GM19467 (cell line): ENCODE measurements around the gene DIAPH1.

Experiments used
- ATAC-seq: cut with Tn5 transposase; IDR thresholded peaks from one replicate; pipeline ENCODE4 v1.9.1; 2021; ENCODE audit warnings: mild to moderate bottlenecking, moderate library complexity; ENCODE audit not compliant: unreplicated experiment

Gene DIAPH1

GRCh38 chr5:141565826-141566570 is 52.8 kb downstream of the DIAPH1 start:
- ATAC-seq, result no peak

GRCh38 chr5:141564216-141564692 is 54.5 kb downstream of the DIAPH1 start:
- ATAC-seq, result peak; percentile 84

DNA sequence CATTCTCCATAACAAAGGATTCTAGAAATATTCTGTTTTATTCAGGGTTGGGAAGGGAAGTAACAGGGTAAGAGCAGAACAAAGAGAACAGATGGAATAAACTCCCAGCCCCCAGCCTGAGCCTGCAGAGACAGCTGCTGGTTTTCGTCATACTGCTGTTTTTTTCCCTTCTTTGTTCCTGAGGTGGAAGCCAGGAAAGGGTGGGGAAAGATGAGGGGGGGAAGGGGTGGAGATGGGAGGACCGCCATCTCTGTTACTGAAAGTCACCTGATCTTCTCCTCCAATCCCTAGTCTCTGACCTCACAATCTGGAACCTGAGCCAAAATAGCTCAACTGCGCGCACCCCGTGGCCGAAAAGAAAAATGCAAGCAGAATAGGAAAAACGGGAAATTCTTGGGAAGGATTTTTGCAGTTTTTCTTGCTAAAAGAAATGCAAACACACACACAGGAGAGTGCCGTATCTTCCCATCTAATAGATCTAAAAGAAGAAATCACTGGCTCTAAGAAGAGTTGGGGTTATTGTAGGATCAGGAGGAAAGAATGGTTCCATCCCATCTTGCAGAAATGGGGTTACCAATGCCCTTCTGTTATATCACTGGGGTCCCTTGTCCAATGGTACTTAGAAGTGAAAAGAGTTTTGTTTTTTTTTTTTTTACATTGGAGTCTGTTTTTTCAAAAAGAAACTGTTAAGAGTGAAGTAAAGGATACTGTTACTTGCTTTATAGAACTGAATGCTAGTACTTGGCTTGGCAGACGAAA is 57.9 kb downstream of the DIAPH1 start:
- no peak for ATAC-seq

GRCh38 chr5:141560151-141560550 is 58.6 kb downstream of the DIAPH1 start:
- ATAC-seq, result no peak

GRCh38 chr5:141559461-141559860 is 59.3 kb downstream of the DIAPH1 start:
- no peak for ATAC-seq

DNA sequence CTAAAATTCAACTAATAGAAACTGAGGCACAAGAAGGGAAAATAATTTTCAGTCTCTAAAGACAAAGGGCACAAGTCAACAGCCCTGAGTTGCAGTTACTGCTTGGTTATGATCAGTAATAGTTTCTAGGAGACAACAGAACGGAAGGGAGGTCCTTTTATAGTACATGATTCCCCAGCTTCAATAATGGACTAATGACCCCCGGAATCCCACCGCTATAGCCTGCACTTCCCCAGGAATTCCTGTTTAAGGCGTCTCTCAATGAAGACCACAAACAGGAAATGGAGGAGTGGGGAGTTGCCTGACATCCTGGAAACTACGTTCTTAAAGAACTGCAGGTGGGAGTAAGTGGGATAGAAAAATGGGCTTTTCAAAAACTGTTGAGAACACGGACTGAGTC is 60.6 kb downstream of the DIAPH1 start:
- no peak for ATAC-seq

GRCh38 chr5:141557681-141558136 is 61.1 kb downstream of the DIAPH1 start:
- no peak for ATAC-seq

DNA sequence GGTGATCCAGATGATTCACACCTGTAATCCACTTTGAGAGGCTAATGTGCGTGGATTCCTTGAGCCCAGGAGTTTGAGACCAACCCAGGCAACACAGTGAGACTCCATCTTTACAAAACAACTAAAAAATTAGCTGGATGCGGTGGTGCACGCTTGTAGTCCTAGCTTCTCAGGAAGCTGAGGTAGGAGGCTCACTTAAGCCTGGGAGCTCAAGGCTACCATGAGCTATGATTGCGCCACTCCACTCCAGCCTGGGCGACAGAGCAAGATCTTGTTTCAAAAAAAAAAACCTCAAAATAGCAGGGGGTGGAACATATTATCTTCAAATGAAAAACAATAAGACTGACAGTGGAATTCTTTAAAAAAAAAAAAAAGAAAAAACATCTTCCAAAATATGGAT is 70.9 kb downstream of the DIAPH1 start:
- ATAC-seq, result no peak

DNA sequence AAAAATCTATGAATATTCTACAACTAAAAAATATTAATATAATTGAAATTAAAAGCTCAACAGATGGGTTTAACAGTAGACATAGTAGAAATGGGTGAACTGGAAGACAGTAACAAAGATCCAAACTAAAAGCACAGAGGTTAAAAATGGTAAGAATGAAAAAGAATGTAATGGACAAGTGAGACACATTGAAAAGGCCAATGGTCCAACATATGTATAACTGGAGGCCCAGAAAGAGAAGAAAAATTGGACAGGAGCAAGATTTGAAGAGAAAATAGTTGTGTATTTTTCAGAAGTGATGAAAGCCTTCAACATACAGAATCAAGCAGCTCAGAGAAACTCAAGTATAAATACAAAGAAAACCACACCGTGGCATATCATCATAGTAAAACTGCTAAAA is 71.3 kb downstream of the DIAPH1 start:
- no peak for ATAC-seq

GRCh38 chr5:141543053-141543452 is 75.7 kb downstream of the DIAPH1 start:
- no peak for ATAC-seq

- ATAC-seq, result no peak
These were observed 84.1 kb downstream of the DIAPH1 start for GRCh38 chr5:141534492-141535213.

- ATAC-seq, result no peak
These were observed 84.9 kb downstream of the DIAPH1 start for GRCh38 chr5:141533897-141534296.

- no peak for ATAC-seq
These were observed 86.1 kb downstream of the DIAPH1 start for GRCh38 chr5:141532726-141533125.

- ATAC-seq, result no peak
These were observed 88.9 kb downstream of the DIAPH1 start for GRCh38 chr5:141529873-141530272.

GRCh38 chr5:141529002-141529401 is 89.8 kb downstream of the DIAPH1 start:
- no peak for ATAC-seq

DNA sequence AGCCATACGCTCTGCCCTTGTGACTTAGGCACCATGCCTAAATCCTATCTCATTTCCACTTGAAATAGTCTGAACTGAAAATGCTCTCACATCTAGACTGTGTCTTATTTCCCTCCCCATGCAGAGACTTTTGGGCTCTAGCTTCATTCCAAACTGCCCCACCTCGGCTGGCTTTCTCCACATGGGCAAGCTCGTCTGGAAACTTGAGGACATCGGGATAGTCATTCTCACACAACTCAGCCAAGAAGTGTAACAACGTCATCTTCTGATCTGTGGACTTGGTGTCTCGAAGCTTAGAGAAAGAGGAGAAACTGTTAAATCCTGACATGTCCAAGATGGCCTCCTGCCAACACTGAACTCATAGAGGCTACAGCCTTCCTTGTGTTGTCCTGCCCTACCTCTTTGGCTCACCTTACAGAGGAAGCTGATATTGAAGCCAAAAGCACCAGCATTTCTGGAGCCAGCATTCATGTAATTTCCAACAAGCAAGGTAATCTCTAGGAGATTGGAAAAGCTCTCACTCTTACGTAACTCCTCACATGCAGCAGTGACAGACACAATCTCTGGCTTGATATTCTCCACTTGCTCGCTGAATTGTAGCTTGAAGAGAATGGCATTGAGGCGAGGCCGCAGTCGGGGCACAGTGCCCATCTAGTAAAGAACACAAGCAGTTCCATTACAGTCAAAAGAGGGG is 90.4 kb downstream of the DIAPH1 start:
- no peak for ATAC-seq

DNA sequence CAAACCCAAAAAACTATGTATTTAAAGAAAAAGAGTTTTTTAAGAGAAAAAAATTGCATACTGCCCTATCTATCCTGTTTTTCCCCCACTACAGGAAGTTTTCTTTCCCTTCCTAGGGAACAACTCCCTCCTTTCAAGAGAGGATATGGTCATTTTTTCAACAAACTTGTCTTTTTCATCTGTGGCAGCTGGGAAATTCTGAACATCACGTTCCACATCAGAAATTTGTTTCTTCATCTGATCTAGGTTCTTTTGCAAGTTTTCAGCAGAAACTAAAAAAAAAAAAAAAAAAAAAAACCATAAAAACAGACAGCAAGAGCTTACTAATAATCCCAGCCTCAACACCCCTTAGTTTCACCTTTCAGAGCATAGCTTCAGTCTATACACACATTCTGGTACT is 91.4 kb downstream of the DIAPH1 start:
- ATAC-seq, result no peak

DNA sequence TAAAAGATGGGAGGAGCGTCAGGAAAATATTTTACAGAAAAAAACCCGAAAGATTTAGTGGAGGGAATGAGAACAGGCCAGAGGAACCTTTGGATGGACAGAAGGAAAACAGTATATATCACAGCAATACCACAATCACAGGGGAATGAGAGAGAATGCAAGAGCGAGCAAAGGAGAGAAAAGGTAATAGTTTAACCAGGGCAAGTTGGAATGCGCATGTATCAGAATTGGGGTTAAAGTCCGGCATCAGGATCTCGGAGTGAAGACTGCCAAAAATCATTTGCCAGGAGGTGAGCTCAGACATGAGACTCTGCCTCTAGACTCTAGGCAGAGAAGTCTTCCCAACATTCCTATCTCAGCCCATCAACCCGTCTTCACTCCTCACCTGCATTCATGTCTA is 93.1 kb downstream of the DIAPH1 start:
- ATAC-seq, result no peak

- ATAC-seq, result peak; percentile 75
These were observed 93.9 kb downstream of the DIAPH1 start for GRCh38 chr5:141524604-141525597.

DNA sequence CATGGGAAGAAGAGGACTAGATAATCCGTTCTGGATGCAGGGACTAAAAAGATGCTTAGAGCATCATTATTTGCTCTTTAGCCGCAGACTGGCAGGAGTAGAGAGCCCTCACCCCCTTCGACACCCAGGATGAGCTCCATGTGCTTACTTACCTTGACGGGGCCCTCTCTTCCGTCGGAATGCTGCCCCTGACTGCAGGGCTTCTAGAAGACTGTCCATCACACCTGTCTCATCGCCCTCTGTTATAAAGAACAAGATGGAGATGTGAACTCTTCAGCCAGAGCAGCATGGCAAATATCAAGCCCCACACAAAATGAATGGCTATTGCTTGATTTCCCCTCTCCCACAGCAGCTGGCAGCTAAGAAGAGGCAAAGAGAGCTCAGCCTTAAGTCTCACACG is 94.8 kb downstream of the DIAPH1 start:
- no peak for ATAC-seq
